ENCODE results near the gene RIMBP3B.
"Not testable (repeated sequence)": the region's sequence is repeated elsewhere in the genome, so short reads cannot be mapped to it uniquely, and the experiment has no call there.

DNA sequence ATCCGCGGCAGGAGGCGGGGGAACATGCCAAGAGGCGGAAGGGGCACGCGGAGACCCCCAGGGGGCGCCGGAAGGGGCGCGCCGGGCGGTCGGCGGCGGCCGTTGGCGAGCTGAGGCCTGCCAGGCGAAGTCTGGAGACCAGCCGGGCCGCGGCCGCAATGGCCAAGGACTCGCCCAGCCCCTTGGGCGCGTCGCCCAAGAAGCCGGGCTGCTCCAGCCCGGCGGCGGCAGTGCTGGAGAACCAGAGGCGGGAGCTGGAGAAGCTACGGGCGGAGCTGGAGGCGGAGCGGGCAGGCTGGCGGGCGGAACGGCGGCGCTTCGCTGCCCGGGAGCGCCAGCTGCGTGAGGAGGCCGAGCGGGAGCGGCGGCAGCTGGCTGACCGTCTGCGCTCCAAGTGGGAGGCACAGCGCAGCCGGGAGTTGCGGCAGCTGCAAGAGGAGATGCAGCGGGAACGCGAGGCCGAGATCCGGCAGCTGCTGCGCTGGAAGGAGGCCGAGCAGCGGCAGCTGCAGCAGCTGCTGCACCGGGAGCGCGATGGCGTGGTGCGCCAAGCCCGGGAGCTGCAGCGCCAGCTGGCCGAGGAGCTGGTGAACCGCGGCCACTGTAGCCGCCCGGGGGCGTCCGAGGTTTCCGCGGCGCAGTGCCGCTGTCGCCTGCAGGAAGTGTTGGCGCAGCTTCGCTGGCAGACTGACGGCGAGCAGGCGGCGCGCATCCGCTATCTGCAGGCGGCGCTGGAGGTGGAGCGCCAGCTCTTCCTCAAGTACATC, at the start of gene RIMBP3B:
- TF ChIP-seq, protein P1, sequence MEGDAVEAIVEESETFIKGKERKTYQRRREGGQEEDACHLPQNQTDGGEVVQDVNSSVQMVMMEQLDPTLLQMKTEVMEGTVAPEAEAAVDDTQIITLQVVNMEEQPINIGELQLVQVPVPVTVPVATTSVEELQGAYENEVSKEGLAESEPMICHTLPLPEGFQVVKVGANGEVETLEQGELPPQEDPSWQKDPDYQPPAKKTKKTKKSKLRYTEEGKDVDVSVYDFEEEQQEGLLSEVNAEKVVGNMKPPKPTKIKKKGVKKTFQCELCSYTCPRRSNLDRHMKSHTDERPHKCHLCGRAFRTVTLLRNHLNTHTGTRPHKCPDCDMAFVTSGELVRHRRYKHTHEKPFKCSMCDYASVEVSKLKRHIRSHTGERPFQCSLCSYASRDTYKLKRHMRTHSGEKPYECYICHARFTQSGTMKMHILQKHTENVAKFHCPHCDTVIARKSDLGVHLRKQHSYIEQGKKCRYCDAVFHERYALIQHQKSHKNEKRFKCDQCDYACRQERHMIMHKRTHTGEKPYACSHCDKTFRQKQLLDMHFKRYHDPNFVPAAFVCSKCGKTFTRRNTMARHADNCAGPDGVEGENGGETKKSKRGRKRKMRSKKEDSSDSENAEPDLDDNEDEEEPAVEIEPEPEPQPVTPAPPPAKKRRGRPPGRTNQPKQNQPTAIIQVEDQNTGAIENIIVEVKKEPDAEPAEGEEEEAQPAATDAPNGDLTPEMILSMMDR (IDR thresholded peaks at IDR 0.05; ENCODE audit: low read length), result not testable (repeated sequence)
- TF ChIP-seq EZH2 (IDR thresholded peaks at IDR 0.05; ENCODE audit: borderline replicate concordance, low read length), result not testable (repeated sequence)
